Liver (tissue), 9 donors: Measurements from ENCODE around the gene DIPK1A. TPM values are rescaled to one million over a fixed set of nuclear protein-coding genes. Genes with fewer than 3 reads are reported as not detected.

Experiments used
- DNase-seq: peaks from one replicate; pipeline ENCODE4 v3.0.0-alpha.2; 2017; ENCODE audit warnings: low spot score
- H3K27ac ChIP-seq, 2 donors: one replicate each; pipeline ENCODE4 v1.7.0; 2013; ENCODE audit warnings: inconsistent platforms in 2 of 2, low read length in 2 of 2, control low read depth in 1 of 2, low read depth in 1 of 2, mild to moderate bottlenecking in 1 of 2
- H3K27me3 ChIP-seq, 4 donors: one replicate each; pipeline versions ENCODE4 v1.6.1 to v1.7.0; 2013; ENCODE audit warnings: low read length in 3 of 4, inconsistent platforms in 1 of 4, mild to moderate bottlenecking in 1 of 4, moderate library complexity in 1 of 4; ENCODE audit not compliant: control insufficient read depth in 4 of 4, insufficient read depth in 4 of 4
- H3K36me3 ChIP-seq, 4 donors: one replicate each; pipeline versions ENCODE4 v1.6.1 to v1.7.0; 2013; ENCODE audit warnings: low read length in 3 of 4, mild to moderate bottlenecking in 3 of 4, low read depth in 1 of 4, moderate library complexity in 1 of 4; ENCODE audit not compliant: control insufficient read depth in 4 of 4, insufficient read depth in 3 of 4
- H3K4me1 ChIP-seq, 4 donors: one replicate each; pipeline versions ENCODE4 v1.6.1 to v1.7.0; 2013; ENCODE audit warnings: low read length in 3 of 4, mild to moderate bottlenecking in 3 of 4, moderate library complexity in 1 of 4; ENCODE audit not compliant: control insufficient read depth in 4 of 4, insufficient read depth in 4 of 4
- H3K4me3 ChIP-seq, 3 donors: one replicate each; pipeline versions ENCODE4 v1.6.1 to v1.7.0; 2013; ENCODE audit warnings: low read length in 3 of 3, control low read depth in 1 of 3, low read depth in 1 of 3, mild to moderate bottlenecking in 1 of 3
- H3K9ac ChIP-seq, 2 donors: one replicate each; pipeline ENCODE4 v1.7.0; 2013; ENCODE audit warnings: low read length in 2 of 2, mild to moderate bottlenecking in 2 of 2, moderate library complexity in 2 of 2, control low read depth in 1 of 2, low read depth in 1 of 2
- H3K9me3 ChIP-seq, 4 donors: one replicate each; pipeline versions ENCODE4 v1.6.1 to v1.7.0; 2013; ENCODE audit warnings: low read length in 3 of 4; ENCODE audit not compliant: control insufficient read depth in 4 of 4
- EGR1 ChIP-seq, 2 donors: IDR thresholded peaks; 2 replicates each; pipeline ENCODE4 v1.6.1; 2016 to 2018; ENCODE audit warnings: antibody characterized with exemption in 2 of 2, low read depth in 2 of 2
- FOXA1 ChIP-seq: IDR thresholded peaks from 2 replicates; pipeline ENCODE4 v1.6.1; 2016; ENCODE audit warnings: antibody characterized with exemption
- FOXA2 ChIP-seq: IDR thresholded peaks from 2 replicates; pipeline ENCODE4 v1.6.1; 2016; ENCODE audit warnings: antibody characterized with exemption
- HNF4A ChIP-seq, 2 donors: conservative IDR thresholded peaks; 2 replicates each; pipeline ENCODE4 v1.6.1; 2016; ENCODE audit warnings: antibody characterized with exemption in 2 of 2, mild to moderate bottlenecking in 2 of 2
- JUND ChIP-seq, 2 donors: IDR thresholded peaks; 2 replicates each; pipeline ENCODE4 v1.6.1; 2016; ENCODE audit warnings: antibody characterized with exemption in 2 of 2
- NR2F2 ChIP-seq: IDR thresholded peaks from 2 replicates; pipeline ENCODE4 v1.6.1; 2016; ENCODE audit warnings: antibody characterized with exemption
- RXRA ChIP-seq, 2 donors: IDR thresholded peaks; 2 replicates each; pipeline ENCODE4 v1.6.1; 2017 to 2018; ENCODE audit warnings: antibody characterized with exemption in 2 of 2, mild to moderate bottlenecking in 1 of 2
- SP1 ChIP-seq: IDR thresholded peaks from 2 replicates; pipeline ENCODE4 v1.6.1; 2018; ENCODE audit warnings: antibody characterized with exemption, mild to moderate bottlenecking
- TAF1 ChIP-seq: conservative IDR thresholded peaks from 2 replicates; pipeline ENCODE4 v1.6.1; 2016; ENCODE audit warnings: antibody characterized with exemption, mild to moderate bottlenecking
- WGBS: extraction: QIAGEN DNeasy Blood & Tissue Kit; methylation state at CpG from one replicate; pipeline ENCODE4 v1.1.7; 2013; 5-methylcytosine and 5-hydroxymethylcytosine counted together
- polyA plus RNA-seq, 2 donors: library from polyadenylated mRNA; stranded (reverse) in 1 of 2; unstranded in 1 of 2; fragments of 200-250 nt in 1 of 2; fragments of >200 nt in 1 of 2; fragmentation: Nextera tagmentation in 1 of 2; extraction: Ambion mirVana in 1 of 2; gene quantifications; one replicate each; pipeline versions ENCODE4 v1.2.1 to v1.2.3, GENCODE V29; 2013 to 2015
- total RNA-seq, 2 donors: library from RNA; depleted of rRNA; stranded (reverse); fragments of >200 nt; gene quantifications; one replicate each; pipeline ENCODE4 v1.2.3, GENCODE V29; 2014
- TF ChIP-seq, protein P1 (sequence below): IDR thresholded peaks from 2 replicates; pipeline ENCODE4 v1.6.1; 2016; ENCODE audit warnings: antibody characterized with exemption
- TF ChIP-seq, protein P2 (sequence below): IDR thresholded peaks from 2 replicates; pipeline ENCODE4 v1.6.1; 2016; ENCODE audit warnings: antibody characterized with exemption, mild to moderate bottlenecking
- TF ChIP-seq, protein P3 (sequence below): IDR thresholded peaks from 2 replicates; pipeline ENCODE4 v1.6.1; 2016; ENCODE audit warnings: antibody characterized with exemption
- TF ChIP-seq, protein P4 (sequence below): IDR thresholded peaks from 2 replicates; pipeline ENCODE4 v1.6.1; 2016; ENCODE audit warnings: antibody characterized with exemption
- donor health status: healthy.
- donor health status: healthy.
- donor health status: healthy.
- donor health status: healthy.
- donor health status: healthy.

Gene DIPK1A
- total and polyA plus RNA-seq, 4 donors, result 7.9 to 11.6 (median 10.2) TPM

DNA sequence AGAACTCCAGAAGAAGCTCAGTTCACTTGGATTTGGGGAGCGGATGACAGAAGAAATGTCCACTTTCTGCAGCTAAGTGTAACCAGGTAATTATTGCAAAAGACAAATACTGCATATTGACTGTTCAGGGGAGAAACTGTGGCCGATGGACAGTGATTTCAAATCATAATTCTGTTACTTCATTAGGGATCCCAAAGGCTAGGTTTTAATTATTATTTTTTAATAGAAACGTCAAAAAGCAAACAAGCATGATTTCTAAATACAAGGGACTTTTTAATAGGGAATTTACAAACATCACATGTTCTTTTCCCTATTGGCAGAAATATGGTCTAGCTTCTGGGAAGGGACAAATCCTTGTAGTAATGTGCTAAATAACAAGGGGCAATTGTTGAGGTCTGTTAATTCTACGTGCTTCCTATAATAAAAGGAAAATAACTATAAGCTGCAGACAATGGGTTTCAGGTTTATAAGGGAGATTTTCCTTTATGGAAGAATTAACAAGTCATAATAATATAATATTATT is 15.5 kb downstream of the DIPK1A start:
- WGBS, result 38% methylated on average over 4 of the region's 4 CpGs
- Histone ChIP-seq H3K36me3 (no peaks in the 10 kb centered on the region), H3K4me3 (no peak overlapping the region), H3K27ac (no peak overlapping the region), H3K9ac (no peak overlapping the region), H3K4me1 (peaks cover 10 to 39% (median 19%) of the 10 kb centered on the region in 4 donors), H3K27me3 (no peaks in the 10 kb centered on the region), H3K9me3 (no peaks in the 10 kb centered on the region)
- TF ChIP-seq FOXA2 (peak; percentile 81), RXRA (IDR thresholded peaks at IDR 0.05) (peak in 1 of 2 donors; percentile 18), FOXA1 (peak; percentile 56), NR2F2 (no peak), HNF4A (conservative IDR thresholded peaks at IDR 0.05) (peak; percentile 9 to 16), TAF1 (no peak)
- TF ChIP-seq, protein P1, sequence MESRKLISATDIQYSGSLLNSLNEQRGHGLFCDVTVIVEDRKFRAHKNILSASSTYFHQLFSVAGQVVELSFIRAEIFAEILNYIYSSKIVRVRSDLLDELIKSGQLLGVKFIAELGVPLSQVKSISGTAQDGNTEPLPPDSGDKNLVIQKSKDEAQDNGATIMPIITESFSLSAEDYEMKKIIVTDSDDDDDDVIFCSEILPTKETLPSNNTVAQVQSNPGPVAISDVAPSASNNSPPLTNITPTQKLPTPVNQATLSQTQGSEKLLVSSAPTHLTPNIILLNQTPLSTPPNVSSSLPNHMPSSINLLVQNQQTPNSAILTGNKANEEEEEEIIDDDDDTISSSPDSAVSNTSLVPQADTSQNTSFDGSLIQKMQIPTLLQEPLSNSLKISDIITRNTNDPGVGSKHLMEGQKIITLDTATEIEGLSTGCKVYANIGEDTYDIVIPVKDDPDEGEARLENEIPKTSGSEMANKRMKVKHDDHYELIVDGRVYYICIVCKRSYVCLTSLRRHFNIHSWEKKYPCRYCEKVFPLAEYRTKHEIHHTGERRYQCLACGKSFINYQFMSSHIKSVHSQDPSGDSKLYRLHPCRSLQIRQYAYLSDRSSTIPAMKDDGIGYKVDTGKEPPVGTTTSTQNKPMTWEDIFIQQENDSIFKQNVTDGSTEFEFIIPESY, result no peak
- TF ChIP-seq, protein P2, sequence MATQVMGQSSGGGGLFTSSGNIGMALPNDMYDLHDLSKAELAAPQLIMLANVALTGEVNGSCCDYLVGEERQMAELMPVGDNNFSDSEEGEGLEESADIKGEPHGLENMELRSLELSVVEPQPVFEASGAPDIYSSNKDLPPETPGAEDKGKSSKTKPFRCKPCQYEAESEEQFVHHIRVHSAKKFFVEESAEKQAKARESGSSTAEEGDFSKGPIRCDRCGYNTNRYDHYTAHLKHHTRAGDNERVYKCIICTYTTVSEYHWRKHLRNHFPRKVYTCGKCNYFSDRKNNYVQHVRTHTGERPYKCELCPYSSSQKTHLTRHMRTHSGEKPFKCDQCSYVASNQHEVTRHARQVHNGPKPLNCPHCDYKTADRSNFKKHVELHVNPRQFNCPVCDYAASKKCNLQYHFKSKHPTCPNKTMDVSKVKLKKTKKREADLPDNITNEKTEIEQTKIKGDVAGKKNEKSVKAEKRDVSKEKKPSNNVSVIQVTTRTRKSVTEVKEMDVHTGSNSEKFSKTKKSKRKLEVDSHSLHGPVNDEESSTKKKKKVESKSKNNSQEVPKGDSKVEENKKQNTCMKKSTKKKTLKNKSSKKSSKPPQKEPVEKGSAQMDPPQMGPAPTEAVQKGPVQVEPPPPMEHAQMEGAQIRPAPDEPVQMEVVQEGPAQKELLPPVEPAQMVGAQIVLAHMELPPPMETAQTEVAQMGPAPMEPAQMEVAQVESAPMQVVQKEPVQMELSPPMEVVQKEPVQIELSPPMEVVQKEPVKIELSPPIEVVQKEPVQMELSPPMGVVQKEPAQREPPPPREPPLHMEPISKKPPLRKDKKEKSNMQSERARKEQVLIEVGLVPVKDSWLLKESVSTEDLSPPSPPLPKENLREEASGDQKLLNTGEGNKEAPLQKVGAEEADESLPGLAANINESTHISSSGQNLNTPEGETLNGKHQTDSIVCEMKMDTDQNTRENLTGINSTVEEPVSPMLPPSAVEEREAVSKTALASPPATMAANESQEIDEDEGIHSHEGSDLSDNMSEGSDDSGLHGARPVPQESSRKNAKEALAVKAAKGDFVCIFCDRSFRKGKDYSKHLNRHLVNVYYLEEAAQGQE, result no peak
- TF ChIP-seq, protein P3, sequence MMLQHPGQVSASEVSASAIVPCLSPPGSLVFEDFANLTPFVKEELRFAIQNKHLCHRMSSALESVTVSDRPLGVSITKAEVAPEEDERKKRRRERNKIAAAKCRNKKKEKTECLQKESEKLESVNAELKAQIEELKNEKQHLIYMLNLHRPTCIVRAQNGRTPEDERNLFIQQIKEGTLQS, result no peak
- DNase-seq, result no peak

DNA sequence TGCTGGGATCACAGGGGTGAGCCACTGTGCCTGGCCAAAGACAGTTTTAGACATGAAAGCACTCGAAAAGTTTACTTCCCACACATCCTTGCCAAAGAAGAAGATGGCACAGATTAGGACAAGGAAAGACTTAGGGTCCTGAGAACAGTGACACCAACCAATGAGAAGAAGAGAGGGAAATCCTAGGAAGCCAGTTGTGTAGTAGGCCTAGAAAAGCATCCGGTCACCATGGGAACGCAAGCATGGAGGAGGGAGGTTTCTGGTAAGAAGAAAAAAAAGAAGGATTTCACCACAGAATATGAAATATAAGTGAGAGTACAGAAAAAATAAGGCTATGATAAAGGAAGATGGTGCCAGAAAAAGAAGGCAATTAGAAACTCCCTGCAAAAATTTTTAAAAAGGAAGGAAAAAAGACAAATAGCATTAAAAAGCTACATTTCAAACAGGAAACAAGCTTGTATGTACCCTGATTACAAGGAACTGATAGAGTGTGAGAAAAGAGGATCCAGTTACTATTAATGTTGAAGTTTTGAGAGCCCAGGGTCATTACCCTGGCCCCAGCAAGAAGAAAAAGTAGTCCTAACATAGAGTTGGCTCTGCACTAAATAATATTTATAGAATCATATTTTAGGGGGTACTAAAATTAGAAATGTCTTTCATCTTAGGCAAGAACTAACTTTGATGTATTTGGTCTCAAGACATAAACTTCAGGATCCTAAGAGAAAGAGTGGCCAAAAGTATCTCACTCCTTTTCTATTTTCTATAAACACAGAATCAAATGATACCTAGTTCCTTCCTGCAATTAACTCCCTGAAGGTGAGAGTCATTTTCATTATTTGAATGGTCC is 16.1 kb downstream of the DIPK1A start:
- H3K4me3 ChIP-seq, result no peak overlapping the region
- no peaks in the 10 kb centered on the region for H3K27me3 ChIP-seq
- TF ChIP-seq RXRA (IDR thresholded peaks at IDR 0.05), result peak in 1 of 2 donors; percentile 11
- TF ChIP-seq SP1, result no peak
- H3K9ac ChIP-seq, result no peak overlapping the region
- peak overlapping the region; percentile 13 to 21 for H3K27ac ChIP-seq
- 82% methylated on average over 3 of the region's 3 CpGs for WGBS
- no peaks in the 10 kb centered on the region for H3K36me3 ChIP-seq
- H3K4me1 ChIP-seq, result peaks cover 10 to 36% (median 18%) of the 10 kb centered on the region in 4 donors
- no peak for DNase-seq
- H3K9me3 ChIP-seq, result no peaks in the 10 kb centered on the region

DNA sequence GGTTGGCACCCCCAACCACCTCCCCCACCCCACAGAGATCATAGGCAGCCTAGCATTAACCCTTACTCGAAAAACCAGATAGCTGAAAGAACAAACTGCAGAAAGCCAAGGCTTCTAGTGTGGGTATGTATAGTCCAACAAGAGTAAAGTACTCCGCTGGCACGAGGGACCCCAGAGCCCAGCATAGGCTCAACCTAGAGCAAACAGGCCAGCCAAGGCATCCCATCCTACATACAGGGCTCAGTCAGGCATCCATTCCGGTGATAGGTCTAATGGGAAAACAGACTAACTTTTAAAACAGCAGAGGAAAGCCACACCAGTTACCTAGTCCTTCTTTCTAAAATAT is 17.8 kb downstream of the DIPK1A start:
- Histone ChIP-seq H3K4me3 (no peak overlapping the region), H3K36me3 (no peaks in the 10 kb centered on the region), H3K9me3 (no peaks in the 10 kb centered on the region), H3K9ac (no peak overlapping the region), H3K27ac (no peak overlapping the region), H3K27me3 (no peaks in the 10 kb centered on the region), H3K4me1 (peaks cover 13 to 33% (median 22%) of the 10 kb centered on the region in 4 donors)
- TF ChIP-seq, protein P1, result no peak
- no peak for TF ChIP-seq TAF1
- no peak for TF ChIP-seq JUND (IDR thresholded peaks at IDR 0.05)
- TF ChIP-seq, protein P2, result no peak
- TF ChIP-seq, protein P3, result no peak
- TF ChIP-seq, protein P4, sequence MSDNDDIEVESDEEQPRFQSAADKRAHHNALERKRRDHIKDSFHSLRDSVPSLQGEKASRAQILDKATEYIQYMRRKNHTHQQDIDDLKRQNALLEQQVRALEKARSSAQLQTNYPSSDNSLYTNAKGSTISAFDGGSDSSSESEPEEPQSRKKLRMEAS, result no peak
- no peak for TF ChIP-seq EGR1 (IDR thresholded peaks at IDR 0.05; ENCODE audit: low read depth in 2 of 2)
- TF ChIP-seq HNF4A (conservative IDR thresholded peaks at IDR 0.05), result no peak
- no peak for TF ChIP-seq RXRA (IDR thresholded peaks at IDR 0.05)
- 91% methylated on average over 4 of the region's 4 CpGs for WGBS
- no peak for DNase-seq
